ENCODE measurements around the gene CTAGE4.

- TF ChIP-seq POLR2A (IDR thresholded peaks at IDR 0.05): no peak
- TF ChIP-seq, protein P1, sequence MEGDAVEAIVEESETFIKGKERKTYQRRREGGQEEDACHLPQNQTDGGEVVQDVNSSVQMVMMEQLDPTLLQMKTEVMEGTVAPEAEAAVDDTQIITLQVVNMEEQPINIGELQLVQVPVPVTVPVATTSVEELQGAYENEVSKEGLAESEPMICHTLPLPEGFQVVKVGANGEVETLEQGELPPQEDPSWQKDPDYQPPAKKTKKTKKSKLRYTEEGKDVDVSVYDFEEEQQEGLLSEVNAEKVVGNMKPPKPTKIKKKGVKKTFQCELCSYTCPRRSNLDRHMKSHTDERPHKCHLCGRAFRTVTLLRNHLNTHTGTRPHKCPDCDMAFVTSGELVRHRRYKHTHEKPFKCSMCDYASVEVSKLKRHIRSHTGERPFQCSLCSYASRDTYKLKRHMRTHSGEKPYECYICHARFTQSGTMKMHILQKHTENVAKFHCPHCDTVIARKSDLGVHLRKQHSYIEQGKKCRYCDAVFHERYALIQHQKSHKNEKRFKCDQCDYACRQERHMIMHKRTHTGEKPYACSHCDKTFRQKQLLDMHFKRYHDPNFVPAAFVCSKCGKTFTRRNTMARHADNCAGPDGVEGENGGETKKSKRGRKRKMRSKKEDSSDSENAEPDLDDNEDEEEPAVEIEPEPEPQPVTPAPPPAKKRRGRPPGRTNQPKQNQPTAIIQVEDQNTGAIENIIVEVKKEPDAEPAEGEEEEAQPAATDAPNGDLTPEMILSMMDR (IDR thresholded peaks at IDR 0.05): no peak
- TF ChIP-seq EP300 (IDR thresholded peaks at IDR 0.05): no peak
These were observed 45.8 kb upstream of the CTAGE4 start for GRCh38 chr7:144137501-144137900.

Measured in ovary (tissue), 3 donors.